Germinal center (tissue), 1 donor: Measurements from ENCODE around the gene PTPRM.

Source experiments
- DNase-seq: peaks from one replicate; pipeline ENCODE4 v3.0.0; 2012; ENCODE audit warnings: mixed read lengths, low spot score

The PTPRM gene

GRCh38 chr18:7629416-7629815 lies 62.3 kb downstream of the PTPRM start:
- no peak for DNase-seq

DNA sequence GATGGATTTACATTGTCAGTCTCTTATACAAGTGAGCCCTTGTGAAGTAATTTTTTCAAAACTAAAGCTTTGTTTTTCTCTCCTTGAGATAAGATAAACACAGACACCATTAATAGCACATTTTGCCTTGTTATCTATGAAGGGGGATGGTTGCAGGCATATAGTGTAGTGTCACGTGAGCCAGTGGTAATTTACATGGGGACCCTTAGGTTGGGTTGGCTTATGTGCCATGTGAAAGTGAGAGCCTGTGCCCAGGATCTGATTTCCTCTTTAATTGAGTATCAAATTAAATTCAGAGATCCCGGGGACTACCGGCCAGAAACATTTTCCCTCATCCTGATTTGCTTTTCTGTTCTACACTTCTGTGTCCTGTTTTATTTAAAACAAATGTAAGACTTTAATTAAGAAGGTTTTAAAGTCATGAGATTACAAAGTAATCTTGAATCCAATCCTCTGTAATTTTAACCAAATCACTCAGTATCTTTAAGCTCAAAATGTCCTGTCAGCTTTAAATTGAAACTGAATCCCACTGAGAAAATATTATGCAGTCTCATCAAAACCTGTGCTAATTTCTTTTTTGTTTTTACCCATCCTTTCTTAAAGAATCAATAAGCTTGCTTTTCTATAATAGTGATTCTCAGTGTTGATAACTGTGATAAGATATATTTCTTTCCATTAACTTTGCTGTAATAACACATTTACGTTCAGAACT lies 63.8 kb downstream of the PTPRM start:
- DNase-seq: no peak

DNA sequence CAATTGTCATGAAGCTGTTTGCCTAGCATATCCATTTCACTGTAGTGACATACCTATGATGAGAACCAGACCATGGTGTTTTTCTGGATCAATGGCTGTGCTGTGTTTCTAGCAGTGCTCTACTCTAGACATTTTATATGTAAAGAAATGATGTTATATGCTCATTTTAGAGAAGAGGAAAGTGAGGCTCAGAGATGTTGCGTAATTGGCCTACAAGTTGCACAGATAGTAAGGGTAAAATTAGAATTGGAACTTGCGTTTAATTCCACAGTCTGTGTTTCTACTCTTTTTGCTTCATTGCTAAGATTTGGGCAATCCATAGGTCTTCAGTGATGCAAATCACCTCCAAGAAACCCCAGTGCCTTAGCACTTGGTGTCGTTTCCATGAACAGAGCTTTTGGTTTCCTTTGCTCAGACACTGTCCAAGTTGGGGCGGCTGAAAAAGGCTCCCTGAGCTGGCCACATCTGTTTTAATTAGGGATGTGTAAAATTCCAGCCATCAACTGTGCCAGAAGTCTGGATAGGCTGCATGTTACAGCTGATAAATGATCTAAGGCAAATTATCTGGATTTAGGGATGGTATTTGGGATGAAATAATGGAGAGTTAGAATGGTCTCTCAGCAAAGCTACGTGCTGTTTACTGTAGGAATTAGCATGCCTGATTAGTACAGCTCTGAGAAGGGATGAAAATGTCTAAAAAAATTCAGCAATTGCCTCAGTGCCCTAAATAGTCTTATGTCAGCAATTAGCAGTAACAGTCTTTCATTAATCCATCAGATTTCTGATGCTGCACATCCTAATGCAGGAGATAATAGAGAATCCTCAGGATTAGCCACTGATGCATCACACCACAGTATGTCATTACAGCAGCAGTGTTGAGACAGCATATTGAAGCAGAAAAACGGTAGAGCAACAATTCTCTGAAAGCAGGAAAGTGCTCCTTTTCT lies 65.3 kb downstream of the PTPRM start:
- DNase-seq: no peak

DNA sequence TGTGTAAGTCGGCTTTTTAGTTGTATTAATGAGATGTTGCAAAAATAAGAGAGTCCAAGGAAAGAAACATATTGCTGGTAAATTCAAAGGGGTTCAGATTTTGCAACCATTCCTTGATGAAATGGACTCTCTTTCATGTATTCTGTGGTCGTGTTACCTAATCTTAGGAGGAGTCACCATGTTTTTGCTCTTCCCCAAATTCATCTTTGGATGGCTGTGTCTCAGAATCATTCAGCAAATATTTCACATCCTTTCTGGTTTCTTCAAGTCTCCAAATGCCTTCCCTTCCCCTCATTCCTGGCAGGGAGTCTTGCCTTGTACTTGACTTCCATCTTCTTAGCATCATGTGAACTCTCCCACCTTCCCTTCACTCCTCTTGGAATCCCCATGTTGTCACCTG lies 66.1 kb downstream of the PTPRM start:
- DNase-seq: no peak

- no peak for DNase-seq
Observed at GRCh38 chr18:7635948-7636347, 68.8 kb downstream of the PTPRM start.

DNA sequence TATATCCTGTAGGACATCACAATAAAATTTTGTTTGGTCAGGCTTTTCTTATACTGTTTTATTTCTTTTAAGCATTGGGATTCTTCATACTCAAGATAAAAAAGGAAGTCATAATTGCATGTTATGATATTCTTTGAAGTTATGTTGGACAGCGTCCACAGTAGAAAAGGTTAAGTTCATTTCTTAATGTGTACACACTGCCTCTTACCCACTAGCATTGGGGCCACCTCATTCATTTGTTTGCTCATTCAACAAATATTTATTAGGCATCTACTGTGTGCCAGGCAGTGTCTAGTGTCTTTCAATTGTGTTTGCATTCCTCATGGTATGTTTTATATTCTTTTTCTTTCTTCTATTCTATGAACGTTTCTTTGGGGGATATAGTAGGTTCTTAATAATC lies 70.2 kb downstream of the PTPRM start:
- DNase-seq: no peak

DNA sequence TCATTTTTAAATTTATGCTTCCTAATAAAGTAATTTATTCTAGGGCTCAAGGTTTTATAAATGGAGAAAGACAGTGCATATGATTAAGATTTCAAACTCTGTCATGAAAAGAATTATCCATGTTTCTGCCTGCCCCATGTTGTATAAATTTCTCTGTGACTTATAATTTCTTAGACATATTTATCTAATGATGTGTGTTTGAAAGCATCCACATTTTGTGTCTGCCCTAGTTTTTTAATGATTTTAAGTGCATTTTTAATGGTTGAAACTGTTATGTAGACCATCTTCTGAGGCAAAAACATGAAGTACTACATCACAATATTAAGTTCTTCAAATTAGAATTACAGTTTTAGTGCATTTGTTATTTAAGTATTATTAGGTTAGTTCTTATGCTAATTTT lies 71.2 kb downstream of the PTPRM start:
- DNase-seq: no peak

GRCh38 chr18:7641813-7642212 lies 74.7 kb downstream of the PTPRM start:
- DNase-seq: no peak

DNA sequence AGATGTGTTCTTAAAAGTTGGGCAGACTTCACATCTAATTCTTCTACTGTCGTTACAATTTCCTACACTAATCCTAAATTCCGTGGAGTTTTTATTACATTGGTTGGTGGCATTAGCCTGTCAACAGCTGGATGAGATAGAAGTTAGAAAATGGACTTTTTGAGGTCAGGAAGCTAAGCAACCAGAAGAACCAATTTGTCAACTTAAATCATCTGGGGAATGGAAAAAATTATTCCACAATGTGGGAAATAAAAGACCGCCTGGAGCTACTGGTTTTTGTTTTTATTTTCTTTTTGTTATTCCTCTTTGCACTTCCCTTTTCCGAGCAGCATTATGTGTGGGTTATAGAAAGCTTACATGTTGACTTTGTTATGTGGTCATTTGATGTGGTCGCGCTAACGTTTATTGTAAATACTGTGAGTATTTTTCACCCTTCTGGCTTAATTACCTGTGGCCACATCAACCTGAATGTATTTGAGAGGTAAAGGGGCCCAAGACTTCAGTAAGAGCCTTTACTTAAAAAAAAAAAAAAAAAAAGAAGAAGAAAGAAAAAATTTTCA lies 75.3 kb downstream of the PTPRM start:
- no peak for DNase-seq

- no peak for DNase-seq
Observed at GRCh38 chr18:7645756-7646155, 78.6 kb downstream of the PTPRM start.

- no peak for DNase-seq
Observed at GRCh38 chr18:7646174-7646886, 79.2 kb downstream of the PTPRM start.

GRCh38 chr18:7647500-7647899 lies 80.4 kb downstream of the PTPRM start:
- DNase-seq: no peak

DNA sequence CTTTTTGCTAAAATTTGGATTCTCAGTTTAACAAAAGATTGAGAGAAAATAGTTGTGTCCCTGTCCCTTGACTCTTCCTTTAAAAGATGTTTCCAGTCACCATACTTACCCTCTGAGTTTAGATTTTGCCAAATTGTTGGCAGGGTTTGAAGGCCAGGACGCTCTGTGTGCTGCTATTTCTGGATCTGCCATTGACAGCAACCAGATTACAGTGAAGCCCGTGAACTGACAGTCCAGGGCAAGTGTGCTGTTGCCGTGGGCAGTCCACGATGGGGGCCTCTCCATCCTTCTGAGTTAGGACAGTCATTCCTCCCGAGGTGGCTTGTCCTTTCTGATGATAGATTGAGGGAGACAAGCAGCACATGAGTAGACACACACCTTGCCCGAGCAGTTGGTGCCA lies 89.9 kb downstream of the PTPRM start:
- no peak for DNase-seq

DNA sequence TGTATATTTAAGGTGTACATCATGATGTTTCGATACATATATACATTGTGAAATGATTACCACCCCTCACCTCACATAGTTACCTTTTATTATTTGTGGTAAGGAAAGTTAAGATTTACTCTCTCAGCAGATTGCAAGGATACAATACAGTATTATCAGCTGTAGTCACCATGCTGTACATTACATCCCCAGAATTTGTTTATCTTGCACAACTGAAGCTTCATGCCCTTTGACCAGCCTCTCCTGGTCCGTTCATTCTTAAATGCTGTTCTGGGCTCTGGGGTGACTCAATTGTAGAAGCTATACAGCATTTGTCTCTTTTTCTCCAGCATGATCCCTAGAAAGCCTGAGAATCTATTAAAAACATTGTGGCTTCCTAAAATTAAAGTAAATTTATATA lies 90.8 kb downstream of the PTPRM start:
- no peak for DNase-seq

DNA sequence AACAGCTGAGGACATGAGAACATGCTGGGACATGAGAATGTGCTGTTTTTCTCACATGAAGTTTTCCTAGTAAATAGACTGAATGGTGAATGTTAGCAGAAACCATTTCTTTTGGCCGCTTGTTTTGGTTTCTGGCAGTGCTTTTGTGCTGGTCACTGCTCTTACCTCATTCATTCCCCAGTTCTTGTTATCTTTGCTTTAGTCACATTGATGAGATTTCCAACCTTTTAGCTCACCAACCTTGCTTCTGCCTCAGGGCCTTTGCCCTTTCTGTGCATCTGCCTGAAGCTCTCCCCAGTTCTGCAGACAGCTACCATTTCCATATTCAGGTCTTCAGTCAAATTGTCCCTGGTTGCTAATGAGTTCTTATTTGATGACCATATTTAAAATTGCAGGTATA lies 91.6 kb downstream of the PTPRM start:
- DNase-seq: no peak

DNA sequence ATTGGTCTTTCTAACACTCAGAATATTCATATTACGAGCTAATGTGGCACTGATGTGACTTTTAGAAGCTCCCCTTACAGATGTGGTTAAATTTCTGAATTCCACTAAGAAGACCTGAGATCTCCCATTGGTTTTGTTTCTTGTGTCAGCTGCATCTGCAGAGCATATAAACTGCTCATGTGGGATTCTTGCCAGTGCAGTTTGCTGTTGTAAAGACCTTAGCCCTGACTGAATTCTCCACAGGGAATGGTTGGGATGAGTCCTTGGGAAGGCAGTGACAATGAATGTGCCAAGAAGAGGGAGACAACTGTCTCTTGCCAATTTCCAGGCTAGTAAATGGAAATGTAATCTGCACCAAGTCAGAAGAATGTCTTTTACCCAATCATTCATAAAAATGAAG lies 94.1 kb downstream of the PTPRM start:
- DNase-seq: no peak

GRCh38 chr18:7662866-7663265 lies 95.8 kb downstream of the PTPRM start:
- no peak for DNase-seq

GRCh38 chr18:7663366-7664312 lies 96.5 kb downstream of the PTPRM start:
- no peak for DNase-seq

DNA sequence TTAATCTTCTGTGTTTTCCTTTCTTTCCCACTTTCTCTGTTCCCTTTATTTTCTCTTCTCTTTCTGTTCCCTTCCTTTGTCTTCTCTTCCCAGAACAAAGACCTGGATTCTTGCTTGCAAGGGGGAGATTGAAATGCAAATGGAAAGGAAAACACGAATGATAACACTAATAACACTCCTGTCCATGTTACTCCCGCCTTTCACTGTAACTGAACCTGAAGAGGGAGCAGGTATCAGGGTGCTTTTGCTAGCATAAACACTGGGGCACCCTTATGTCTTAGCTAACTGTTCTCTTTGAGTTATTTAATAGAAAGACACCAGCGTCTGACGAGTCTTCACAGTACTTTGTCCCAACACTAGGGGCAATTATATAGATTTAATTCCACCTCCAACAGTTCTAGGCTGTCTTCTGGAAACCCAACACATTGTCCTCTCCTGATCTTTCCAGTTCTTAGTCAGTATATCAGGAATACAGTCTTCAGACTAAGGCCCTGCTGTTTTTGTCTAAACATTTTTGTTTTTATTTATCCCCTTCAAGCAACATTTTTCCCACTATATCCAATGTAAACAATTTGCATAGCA lies 99.2 kb downstream of the PTPRM start:
- DNase-seq: no peak

DNA sequence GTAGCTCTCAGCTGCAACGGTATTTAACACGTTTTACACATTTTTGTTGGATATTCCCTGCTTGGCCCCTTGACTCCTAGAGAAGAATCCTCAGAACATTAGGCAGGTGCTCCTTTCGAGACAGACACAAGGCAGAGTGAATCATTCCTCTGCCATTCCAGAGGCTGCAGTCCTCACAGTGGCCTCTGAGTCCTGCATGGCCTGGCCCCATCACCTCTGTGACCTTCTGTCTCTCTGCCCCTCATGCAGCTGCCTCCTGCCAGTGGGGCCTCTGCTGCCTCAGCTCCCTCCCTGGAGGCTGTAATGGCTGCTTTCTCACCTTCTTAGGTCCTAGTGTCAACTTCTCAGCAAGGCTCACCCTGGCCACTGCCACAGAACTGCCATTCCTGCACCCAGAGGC lies 101.3 kb downstream of the PTPRM start:
- no peak for DNase-seq

DNA sequence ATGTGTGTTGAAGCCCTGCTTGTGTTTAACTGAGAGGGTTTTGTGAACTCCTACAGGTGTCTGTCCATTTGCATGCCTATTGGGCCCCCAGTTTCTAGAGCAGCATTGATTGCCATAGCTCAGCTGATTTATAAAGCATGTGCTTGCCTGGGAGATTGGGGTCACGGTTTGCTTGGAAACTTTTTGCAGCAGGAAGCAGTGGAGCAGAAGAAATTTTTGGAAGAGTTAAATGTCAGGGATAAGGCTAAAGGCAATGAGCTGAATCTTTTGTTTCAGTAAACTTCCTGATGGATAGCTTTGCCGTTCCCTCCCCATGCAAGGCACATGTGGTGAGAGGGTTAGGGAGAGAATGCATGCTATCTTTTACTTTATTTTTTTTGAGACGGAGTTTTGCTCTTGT lies 102.2 kb downstream of the PTPRM start:
- no peak for DNase-seq
